Islet of Langerhans (tissue), 1 donor: ENCODE measurements around the gene ZNF263.

Experiments used
- FAIRE-seq: peaks from one replicate; lab custom pipeline; 2011; peaks lifted over from hg19 to GRCh38; lab: Jason Lieb, UNC

Gene ZNF263

DNA sequence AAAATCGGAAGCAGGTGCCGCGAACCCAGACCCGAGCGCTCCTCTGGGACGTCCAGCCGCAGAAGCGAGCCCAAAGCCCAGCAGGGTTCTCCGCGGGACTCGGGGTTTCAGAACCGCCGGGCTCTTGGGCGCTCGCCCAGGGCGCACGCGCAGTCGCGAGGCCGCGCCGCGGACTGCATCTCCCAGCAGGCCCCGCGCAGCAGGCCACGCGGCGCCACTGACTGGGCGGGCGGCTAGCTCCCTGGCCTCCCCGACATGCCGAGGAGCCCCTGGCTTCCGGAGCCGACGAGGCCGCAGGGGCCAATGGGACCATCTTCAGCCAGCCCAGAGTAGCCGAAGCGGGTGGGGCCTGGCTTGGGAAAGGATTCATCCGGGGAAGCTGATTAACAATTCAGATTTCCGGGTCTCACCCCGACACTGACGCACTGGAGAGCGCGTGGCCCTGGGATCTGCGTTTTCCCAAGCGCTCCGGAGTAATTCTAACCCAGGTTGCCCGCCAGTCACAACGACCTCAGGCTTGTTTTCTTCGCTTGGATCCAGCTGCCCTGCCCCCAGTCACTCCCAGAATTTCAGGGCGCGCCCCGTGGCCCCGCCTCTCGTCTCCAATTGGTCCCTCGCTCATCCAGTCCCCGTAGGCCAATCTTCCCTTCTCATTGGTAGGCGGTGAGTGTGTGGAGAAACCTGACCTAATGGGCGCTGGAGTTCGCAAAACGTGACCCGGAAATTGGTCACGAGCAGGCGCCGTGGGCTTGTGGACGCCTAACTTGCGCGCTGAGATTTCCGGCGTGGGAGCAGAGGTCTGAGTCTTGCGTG, at the start of gene ZNF263:
TSS of gene ZNF263 (plus strand) at position 762 of the 813 bp plus-strand sequence. CDS start 328 bp downstream, outside the sequence.
- peak; percentile 78 for FAIRE-seq

DNA sequence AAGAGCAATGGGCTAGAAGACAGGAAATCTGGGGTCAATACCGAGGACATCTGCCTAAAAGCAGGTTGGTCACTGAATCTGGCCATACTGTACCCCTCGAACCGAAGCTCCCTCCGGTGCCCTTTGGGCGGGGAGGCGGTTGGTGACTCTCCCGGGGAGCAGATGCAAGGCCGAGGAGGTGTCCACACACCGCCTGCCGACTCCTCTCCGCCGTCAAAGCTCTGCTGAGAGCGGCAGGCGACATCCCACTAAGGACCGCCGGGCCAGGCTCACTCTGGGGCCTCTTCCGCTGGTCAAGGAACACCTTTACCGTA, 48.8 kb upstream of the ZNF263 start:
- FAIRE-seq, result no peak

DNA sequence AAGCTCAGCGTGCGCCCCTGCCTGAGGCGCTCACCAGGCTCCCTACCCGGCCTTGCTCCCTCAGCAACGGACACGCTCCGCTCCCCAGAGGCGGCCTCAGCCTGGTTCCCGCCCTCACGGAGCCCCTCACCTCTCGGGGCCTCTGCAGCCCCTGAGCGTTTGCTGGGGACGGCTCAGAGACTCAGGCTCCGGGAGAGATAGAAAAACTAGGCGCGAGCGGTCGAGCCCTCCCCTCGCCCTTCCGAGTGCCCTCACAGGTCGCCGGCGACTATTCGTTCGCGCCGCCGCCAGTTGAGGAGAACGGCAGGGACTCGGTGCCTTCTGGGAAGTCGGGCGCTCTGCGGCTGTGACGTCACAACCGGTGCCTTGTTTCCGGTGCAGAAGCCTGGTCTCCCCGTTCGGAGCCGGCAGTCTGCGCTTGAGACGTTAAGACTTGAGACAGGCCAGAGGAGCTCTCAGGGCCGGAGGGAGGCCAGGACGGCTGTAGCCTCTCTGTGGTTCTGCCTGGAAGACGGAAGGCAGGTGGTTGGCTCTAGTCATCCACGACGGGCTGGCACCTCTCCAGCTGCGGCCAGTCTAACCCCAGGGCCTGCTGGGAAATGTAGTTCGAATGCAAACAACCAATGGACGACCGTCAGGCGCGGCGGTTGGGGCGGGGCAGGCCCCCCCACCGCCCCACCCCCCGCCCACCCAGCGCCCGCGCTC, 48.3 kb upstream of the ZNF263 start, which contains the start of gene ZNF200:
TSS of gene ZNF200 (minus strand) at position 302 of the 705 bp plus-strand sequence. CDS start 1,403 bp downstream, outside the sequence.
- no peak for FAIRE-seq

DNA sequence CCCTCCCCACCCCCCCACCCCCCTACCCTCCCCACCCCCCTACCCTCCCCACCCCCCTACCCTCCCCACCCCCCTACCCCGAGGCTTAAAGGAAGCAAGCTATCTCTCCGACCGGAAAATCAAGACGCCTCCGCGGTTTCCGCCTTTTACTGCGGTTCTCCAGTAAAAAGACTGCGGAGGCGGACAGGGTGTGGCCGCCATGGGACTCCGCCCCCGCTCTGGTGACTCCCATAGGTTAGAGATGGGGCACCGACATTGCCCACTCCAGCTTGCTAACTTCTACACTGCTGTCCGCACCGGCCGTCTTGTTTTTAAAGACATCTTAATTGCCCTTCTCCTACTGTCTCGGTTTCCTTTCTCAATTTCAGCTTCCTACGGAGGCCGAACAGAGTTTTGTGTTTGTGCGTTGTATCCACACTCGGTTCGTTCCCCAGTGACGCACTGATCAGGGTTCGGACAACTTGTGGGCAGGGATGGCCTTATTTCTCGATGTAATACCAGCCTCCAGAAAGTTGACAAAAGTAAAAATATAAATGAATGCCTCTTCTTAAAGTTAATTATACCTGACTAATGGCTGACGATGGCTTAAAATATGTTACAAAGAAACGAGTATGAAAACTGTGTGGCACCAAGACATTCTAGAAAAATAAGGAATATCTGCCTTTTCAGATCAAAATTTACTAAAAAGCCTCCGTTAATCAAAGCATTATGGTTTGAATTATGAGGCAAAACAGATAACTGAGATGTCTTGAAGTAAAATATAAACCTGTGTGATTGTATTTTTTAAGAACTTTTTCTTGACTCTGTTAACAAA, 47.2 kb upstream of the ZNF263 start:
- no peak for FAIRE-seq

DNA sequence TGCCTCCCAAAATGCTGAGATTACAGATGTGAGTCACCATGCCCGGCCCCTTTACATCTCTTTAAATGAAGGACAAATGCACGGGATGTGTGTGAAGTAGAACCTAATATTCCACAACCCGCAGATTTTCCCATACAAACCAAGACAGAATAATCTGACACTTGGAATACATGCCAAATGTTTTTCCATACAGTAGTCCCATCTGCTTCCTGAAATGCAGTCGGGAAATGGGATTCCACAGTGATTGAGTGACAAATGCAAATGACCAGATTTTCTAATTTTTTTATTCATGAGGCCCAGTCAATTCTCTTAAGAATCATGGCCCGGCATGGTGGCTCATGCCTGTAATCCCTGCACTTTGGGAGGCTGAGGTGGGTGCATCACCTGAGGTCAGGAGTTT, 41.5 kb upstream of the ZNF263 start:
- FAIRE-seq, result no peak

DNA sequence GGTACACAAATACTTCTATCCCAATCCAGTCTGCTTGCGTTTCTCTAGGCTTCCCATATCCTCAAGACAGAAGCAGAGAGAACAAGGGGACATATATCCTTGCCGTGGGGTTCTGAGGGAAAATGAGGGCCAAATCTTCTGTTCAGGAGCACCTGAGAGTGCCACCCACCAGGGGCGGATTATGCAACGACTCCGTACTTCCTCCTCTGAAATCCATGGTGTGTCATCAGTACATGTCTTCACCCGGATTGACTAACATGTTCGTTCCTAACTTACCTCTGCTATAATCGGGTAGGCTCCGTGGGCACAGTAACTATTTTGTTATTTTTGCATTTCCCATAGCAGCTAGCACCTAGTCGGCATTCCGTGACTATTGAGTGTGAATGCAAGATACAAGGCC, 40.6 kb upstream of the ZNF263 start:
- FAIRE-seq, result no peak

DNA sequence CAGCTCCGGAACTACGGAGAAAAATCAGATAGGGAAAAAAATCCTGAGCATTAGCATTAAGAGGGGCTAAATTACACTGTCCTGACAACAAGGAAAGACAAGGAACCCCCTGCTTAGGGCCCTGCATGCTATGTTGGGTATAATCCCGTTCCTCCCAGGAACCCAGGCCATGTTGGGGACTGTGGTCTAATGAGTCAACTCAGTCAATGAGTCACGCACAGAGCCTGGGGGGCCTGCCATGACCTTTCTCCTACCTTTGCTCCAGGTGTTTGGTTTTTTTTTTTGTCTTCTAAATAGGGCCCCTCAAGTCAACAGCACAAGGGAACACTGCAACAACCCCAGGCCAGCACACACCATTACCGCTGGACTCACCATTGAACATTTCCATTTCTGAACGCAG, 39.4 kb upstream of the ZNF263 start:
- FAIRE-seq, result no peak

DNA sequence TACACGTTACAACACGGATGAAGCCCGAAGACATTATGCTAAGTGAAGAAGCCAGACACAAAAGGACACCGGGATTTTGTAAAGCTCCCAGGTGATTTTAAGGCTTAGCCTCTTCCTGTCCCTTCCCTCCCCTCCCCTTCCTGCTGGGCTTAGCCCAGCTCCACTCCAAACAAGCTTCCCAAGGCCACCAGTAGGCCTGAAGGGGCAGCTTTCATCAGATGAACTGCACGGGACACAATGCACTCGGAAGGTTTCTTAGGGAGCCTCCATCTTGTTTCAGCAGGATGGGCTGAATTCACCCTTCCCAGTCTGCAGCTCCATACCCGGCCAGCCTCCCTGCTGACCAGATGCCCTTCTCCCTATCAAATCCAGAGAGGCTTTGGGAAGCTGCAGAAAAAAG, 37.3 kb upstream of the ZNF263 start:
- FAIRE-seq, result no peak

DNA sequence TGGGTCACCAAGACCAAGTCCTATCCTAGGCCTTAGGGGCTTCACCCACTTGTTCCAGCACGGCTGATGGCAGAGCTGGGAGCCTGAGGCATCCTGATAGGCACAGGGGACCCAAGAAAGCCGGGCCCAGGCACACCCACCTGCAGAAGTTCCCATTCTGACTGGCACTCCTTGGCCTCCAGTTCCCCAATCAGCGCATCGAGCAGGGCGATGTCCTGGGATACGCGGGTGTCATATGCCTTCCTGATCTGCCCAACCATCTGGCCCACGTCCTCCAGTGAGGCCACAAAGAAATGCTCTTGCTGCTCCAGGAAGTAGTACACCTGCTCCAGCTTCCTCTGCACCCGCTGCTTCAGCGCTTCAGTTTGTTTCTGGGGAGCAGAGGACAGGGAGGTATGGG, 36.4 kb upstream of the ZNF263 start:
- FAIRE-seq, result no peak

DNA sequence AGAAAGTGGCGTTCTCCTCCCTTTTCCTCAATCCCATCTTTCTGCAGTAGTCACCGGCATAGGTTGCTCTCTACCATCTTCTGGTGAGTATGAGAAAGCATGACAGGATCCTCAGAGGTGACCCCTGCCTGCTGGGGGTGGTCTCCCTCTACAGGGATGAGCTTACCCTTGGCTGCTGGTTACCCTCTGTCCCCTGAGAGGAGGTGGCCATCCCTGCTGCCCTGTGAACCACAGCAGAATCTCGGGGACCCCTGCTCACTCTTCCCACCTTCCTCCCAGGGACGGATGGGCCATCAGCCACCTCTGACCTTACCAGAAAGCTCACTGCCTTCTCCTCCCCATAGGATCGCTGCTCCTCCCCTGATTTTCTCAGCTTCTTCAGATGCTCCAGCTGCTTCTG, 34.7 kb upstream of the ZNF263 start:
- no peak for FAIRE-seq

DNA sequence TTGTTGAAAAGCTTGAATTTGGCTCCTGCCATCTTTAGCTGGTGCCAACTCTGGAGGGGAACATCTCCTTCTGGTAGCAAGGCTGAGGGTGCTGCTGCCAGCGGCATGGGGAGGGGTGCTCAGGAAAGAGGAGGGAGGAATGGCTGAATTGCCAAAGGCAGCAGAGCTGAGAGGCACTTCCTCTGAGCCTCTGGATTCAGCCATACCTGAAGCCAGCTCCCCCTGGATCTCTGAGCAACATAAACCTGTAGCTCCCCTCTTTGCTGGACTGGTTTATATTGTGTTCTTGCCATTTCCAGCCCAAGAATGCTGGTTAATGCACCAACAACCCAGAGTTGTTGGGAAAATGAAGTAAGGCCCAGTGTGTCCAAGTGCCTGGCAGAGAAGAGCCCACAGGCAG, 34.3 kb upstream of the ZNF263 start:
- no peak for FAIRE-seq

DNA sequence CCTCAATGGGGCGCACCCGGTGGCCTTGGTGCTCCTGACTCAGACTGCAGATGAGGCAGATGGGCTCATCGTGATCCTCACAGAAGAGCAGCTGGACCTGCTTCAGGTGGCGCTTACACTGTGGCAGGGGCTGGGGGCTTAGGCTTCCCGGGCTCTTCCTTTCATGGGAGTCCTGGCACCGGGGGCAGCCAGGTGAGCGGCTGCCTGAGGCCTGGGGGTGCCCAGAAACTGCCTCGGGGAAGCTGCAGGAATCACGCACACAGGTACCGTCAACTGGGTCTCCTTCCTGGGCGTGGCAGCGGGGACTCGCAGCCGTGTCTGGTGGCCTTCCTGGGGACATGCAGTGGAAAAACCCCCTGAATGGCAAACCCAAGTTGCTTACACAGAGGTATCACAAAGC, 33.8 kb upstream of the ZNF263 start:
- FAIRE-seq, result no peak

DNA sequence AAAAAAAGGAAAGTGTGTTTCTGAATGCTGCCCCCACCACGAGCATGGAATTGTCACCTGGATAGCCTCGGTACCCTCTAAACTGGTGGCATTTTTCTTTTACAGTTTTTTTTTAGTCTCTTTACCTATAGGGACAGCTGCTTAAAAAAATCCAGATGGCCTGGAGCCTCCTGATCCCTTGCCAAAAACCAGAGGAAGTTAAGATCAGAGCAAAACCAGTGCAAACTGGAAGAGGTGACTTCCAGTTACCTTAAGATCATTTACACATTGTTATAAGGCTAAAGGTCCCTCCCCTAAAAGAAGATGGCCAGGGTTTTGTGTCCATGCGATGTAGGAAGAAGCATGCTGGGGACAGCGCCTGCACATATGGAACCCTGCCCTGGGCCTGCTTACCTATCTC, 30.3 kb upstream of the ZNF263 start:
- no peak for FAIRE-seq

DNA sequence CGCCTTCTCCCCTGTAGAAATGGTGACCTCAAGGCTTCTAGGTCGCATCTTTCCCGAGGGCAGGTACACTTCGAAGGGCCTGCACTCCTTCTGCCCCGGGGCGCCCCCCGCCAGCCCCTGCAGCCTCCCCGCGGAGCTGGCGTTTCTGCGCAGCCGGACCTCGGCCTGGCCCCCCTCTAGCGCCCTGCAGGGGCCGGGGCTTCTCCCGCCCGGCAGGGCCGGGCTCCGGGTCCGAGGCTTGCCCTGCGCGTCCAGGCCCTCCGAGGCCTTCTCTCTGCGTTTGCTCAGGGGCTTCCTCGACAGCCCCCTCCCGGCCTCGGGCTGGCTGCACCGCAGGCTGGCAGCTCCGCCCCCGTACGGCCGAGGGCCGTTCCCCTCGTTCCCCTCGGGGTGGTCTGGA, 29.0 kb upstream of the ZNF263 start:
- no peak for FAIRE-seq

DNA sequence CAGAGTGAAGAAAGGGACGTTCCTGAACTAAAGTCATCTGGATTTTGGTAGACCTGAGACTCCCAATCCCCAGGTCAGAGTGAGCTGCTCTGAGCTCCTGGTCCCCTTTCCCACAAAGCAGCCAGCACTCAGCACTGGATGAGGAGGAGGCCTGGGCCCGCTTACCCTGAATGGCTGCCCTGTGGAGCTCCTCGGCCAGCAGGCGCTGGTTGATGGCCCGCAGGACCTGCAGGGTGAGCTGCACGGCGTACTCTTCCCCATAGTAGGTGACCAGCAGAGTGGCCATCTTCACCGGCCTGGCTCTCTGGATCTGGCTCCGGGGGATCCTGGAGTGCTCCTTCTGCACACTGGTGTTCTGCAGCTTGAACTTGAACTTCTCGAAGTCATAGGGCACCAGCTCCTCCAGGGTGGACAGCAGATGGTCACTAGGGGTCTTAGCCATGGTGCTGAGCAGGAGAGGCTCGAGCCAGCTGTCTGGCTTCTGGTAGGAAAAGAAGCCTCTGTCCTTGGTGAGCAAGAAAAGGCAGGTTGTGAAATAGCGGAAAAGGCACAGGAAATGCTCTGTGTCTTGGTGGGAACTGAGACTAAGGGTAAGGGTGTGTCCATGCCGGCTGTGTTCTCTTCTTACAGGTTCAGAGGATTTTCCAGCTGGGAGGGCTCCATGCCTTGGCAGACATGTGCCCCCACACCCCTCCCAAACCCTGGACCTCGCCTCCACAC, 27.0 kb upstream of the ZNF263 start, which contains the start of gene MEFV:
TSS of gene MEFV (minus strand) at position 488 of the 720 bp plus-strand sequence. CDS start at position 442, 46 bp downstream.
- FAIRE-seq, result no peak

DNA sequence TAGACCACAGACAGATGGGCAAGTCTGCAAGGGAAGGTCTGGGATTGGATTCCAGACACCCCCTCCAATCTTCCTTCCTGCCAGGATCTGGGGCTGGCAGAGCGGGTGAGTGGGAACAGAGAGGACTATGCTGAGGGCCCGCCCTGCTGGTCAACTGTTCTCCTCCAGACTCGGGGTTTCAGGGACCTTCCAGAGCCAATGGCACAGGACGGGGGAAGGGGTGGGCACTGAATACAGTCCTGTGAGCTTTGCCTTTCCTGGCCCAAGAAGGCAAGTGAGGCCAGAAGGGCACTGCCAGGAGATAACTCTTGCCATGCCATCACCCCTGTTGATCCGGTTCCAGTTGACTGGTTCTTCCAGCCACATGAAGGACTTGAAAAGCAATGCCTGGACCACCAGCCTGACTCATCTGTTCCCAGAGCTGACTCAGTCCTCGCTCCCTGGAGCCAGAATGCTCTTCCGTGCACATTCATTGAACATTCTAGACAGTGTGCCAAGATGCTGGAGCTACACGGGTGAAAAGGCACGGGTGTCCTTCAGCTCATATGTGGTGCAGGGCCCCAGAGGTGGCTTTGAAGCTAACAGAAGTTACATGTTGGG, 26.3 kb upstream of the ZNF263 start:
- FAIRE-seq, result no peak

DNA sequence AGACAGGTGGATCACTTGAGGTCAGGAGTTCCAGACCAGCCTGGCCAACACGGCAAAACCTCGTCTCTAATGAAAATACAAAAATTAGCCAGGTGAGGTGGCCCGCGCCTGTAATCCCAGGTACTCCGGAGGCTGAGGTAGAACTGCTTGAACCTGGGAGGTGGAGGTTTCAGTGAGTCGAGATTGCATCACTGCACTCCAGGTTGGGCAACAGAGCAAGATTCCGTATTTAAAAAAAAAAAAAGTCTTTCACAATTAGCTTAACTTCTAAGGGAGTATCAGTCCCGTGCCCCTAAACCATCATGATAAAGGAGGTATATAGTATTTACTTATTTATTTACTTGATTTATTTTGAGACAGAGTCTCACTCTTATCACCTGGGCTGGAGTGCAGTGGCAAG, 23.5 kb upstream of the ZNF263 start:
- FAIRE-seq, result no peak

DNA sequence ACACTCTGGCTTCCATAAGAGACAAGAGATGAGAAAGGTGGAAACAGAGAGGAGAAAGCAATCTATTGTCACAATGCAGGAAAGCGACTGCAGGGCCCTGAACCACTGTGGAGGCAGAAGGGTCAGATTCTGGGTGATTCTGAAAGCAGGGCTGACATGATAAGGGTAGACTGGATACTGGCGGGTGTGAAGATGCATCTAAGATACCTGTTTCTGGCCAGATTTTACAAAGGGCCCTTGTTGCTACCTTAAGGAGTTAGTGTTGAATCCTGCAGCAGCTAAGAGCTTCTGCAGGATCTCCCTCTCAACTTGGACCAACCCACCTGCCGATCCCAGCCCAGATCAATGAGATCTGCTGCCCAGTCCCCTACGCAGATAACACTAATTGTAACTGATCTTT, 20.8 kb upstream of the ZNF263 start:
- no peak for FAIRE-seq

DNA sequence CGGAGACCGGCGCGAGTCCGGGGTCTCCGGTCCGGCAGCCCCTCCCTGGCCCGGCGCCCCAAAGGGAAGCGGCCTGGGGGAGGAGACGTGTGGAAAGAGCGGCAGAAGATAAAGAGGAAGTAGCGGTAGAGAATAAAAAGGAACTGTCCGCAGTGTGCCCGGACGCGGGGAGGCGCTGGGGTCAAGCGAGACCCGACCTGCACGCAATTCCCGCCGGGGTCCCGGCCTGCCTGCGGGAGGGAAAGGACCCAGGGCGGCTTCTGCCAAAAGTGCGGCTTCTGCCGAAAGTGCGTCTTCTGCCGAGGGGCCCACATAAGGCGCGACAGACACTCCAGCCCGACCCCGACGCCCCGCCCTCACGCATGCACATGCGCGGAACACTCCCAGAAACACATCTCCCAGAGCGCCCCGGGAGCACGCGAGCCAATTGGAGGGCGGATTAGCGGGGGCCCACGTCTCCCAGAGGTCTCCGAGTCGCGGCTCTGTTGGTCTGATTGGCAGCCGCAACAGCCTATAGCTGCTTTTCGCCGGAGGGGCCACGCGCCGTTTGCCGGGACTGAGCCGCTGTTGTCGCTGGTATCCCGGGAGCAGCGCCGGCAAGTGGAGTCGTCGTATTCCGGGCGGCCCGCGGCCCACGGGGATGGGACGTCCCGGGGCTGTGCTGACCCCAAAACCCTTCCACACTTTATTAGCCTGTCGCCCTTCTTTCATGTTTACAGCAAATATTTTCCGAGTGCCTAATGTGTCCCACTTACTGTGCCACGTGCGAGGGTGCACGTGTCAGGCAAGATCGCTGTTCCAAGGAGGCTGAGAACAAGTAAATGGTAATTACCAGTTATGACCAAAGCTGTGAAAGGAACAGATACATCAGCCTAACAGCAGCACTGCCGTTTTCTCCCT, 18.9 kb upstream of the ZNF263 start:
- FAIRE-seq, result no peak

DNA sequence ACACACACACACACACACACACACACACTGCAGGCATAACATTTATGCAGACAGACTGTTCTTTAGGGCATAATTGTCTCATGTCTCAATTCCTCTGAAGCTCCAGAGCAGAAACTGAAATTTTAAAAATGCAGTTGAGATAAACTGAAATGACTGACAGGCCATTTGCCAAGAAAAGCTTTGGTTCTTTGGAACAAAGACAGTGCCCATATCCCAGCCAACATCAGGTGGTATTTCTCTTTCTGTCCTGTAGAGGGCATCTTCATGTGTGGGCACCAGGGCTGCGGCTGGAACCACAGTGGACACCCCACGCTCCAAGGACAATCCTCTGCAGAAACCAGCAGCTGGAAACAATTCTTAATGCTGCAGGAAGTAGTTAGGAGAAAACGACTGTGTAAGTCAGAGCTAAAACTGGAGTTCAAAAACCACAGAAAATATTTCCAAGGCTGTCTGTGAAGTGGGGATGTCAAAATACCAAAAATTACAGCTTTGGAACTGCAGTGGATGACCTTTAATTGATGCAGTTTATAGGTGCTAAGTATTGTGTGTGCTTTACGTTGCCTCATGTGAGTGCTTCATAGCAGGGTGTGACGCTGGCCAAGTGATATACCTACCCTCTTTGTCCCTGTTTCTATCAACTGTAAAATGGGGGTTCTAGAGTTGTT, 16.3 kb upstream of the ZNF263 start:
- no peak for FAIRE-seq
